GM12865 (cell line): ENCODE results near the gene ZNF117.
A peak's percentile ranks its signal among the peaks of the same experiment; 100 is the strongest.
"Not testable (repeated sequence)": the region's sequence is repeated elsewhere in the genome, so short reads cannot be mapped to it uniquely, and the experiment has no call there.

Experiments
- DNase-seq: peaks from one replicate; pipeline ENCODE4 v3.0.0; 2010; ENCODE audit warnings: low read depth
- H3K4me3 ChIP-seq: 2 replicates; pipeline ENCODE4 v1.5.1; 2011; ENCODE audit warnings: mild to moderate bottlenecking, low read depth, low read length, control low read depth
- TF ChIP-seq, protein P1 (sequence below): IDR thresholded peaks from 2 replicates; pipeline ENCODE4 v1.5.1; 2011; ENCODE audit warnings: low read length, control low read depth, low read depth, inconsistent platforms; ENCODE audit not compliant: insufficient read depth; ENCODE audit errors: missing control alignments

ZNF117 gene

DNA sequence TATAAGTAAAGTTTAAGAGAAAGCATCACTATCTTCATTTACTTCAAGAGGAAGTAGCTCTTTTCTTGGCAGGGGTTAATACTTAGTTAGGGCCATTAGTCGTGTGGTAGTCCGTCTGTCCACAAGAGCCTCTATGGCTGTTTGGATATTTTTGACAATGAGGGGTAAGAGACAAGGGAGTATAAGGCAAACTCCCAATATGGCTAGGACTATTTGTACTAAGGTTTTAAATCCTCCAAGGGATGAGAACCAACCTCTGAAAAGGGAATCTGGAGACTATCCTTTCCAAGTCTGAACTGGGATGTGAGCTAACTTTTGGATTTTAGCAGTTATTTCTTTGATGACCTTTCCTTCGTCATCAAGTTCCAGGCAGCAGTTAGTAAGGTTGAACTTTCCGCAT, at the start of gene ZNF117:
Gene ZNF117 (minus strand): TSS at position 101 of the 400 bp plus-strand sequence.
- no peak within 1 kb of the TSS for H3K4me3 ChIP-seq
- DNase-seq = no peak
- TF ChIP-seq, protein P1, sequence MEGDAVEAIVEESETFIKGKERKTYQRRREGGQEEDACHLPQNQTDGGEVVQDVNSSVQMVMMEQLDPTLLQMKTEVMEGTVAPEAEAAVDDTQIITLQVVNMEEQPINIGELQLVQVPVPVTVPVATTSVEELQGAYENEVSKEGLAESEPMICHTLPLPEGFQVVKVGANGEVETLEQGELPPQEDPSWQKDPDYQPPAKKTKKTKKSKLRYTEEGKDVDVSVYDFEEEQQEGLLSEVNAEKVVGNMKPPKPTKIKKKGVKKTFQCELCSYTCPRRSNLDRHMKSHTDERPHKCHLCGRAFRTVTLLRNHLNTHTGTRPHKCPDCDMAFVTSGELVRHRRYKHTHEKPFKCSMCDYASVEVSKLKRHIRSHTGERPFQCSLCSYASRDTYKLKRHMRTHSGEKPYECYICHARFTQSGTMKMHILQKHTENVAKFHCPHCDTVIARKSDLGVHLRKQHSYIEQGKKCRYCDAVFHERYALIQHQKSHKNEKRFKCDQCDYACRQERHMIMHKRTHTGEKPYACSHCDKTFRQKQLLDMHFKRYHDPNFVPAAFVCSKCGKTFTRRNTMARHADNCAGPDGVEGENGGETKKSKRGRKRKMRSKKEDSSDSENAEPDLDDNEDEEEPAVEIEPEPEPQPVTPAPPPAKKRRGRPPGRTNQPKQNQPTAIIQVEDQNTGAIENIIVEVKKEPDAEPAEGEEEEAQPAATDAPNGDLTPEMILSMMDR = no peak

- DNase-seq = peak; percentile 41
- H3K4me3 ChIP-seq = peak overlapping the region; percentile 86
These were observed 47.9 kb upstream of the ZNF117 start for GRCh38 chr7:65038767-65039166.

GRCh38 chr7:65037740-65038688, 47.2 kb upstream of the ZNF117 start:
- peak; percentile 97 for DNase-seq
- TF ChIP-seq, protein P1 = peak; percentile 13
- H3K4me3 ChIP-seq = peak overlapping the region; percentile 86

DNA sequence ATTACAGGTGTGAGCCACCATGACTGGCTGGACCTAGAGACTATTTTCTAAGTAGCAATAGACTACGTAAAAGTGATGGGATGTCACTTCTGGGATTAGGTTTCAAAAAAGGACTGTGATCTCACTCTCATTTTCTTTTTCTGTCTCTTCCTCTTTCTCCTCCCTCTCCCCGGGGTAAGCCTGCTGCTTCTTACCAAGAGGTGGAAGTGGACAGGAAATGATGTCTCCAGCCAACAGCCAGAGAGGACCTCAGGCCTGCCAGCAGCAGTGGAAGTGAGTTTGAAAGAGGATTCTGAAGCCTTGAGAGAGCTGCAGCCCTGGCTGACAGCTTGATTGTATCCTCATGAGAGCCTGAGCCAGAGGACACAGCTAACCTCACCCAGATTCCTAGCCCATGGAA, 45.7 kb upstream of the ZNF117 start:
- not testable (repeated sequence) for H3K4me3 ChIP-seq
- peak; percentile 45 for DNase-seq

DNA sequence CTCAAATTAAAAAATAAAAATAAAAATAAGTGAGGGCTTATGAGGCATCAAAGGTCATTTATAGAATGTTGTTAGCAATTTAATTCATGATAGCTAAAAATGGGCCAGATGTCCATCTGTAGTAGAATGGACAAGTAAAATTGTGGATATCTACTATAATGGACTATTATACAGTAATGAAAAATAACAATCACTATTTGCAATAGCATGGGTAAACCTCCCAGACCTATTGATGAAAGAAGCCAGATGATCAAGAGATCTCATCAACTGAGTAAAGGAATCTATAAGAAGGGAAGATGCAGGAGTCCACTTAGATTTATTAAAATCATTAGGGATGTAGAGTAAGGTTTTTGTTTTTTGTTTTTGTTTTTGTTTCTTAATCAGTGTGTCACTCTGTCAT, 44.6 kb upstream of the ZNF117 start:
- DNase-seq, H3K4me3 ChIP-seq: not testable (repeated sequence)

- not testable (repeated sequence) for H3K4me3 ChIP-seq, DNase-seq
These were observed 43.4 kb upstream of the ZNF117 start for GRCh38 chr7:65034120-65034782.

GRCh38 chr7:65033391-65033790, 42.6 kb upstream of the ZNF117 start:
- not testable (repeated sequence) for H3K4me3 ChIP-seq, DNase-seq

DNA sequence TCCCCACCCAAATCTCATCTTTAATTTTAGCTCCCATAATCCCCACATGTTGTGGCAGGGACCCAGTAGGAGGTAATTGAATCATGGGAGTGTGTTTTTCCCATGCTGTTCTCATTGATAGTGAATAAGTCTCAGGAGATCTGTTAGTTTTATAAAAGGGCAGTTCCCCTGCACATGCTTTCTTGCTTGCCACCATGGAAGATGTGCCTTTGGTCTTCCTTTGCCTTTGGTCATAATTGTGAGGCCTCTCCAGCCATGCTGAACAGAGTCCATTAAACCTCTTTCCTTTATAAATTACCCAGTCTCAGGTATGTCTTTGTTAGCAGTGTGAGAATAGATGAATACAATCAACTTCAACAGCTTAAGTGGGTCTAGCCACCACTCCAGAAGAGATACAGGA, 34.2 kb upstream of the ZNF117 start:
- H3K4me3 ChIP-seq, DNase-seq: not testable (repeated sequence)

GRCh38 chr7:65020978-65021377, 30.1 kb upstream of the ZNF117 start:
- H3K4me3 ChIP-seq, DNase-seq: not testable (repeated sequence)

DNA sequence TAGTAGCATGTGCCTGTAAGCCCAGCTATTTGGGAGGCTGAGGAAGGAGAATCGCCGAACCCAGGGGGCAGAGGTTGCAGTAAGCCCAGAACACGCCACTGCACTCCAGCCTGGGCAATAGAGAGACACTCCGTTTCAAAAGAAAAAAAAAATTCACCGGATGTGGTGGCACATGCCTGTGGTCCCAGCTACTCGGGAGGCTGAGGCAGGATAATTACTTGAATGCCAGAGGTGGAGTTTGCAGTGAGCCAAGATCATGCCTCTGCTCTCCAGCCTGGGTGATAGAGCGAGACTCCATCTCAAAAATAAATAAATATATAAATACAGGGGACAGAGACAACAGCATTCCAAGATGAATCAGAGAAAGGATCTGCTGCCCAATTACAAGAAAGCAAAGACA, 19.0 kb upstream of the ZNF117 start:
- not testable (repeated sequence) for DNase-seq, H3K4me3 ChIP-seq

DNA sequence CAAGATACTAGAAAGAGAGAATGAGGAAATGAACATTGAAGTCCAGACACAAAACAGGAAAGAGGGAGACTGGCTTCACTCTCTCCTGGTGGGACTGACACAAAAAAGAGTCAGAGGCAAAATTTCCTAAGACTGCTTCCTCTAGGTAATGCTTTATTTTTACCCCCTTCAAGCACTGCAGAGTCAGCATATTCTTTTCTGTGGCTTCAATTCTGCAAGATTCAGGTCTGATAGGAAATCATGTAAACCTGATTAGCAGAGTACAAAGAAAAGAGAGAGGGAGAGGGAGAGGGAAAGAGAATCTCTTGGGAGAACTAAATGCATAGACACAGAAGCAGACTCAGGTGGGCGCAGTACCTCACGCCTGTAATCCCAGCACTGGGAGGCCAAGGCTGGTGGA, 18.6 kb upstream of the ZNF117 start:
- not testable (repeated sequence) for DNase-seq, H3K4me3 ChIP-seq

DNA sequence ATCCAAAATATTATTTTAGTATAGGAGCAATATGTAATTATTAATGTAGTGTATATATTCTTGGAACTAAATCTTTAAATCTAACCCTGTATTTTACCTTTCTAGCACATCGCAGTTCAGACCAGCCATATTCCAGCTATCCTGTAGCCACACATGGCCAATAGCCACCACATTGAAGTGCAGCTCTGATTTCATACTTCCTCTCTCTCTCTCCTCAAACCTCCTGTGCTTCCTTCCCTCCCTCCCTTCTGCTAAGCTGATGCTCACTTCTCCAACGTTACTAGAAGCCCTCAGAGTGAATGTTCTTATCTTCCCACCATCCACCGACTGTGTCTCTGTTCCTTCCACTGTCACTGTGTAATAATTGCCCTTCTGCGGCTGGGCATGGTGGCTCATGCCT, 16.2 kb upstream of the ZNF117 start:
- H3K4me3 ChIP-seq = peak overlapping the region; percentile 85
- peak; percentile 9 for DNase-seq
